SK-N-MC (cell line): ENCODE measurements around the gene TMEM35A.

Experiments used
- DNase-seq: peaks from one replicate; pipeline ENCODE4 v3.0.0-alpha.2; 2011; ENCODE audit warnings: low read depth, low spot score
- H3K27ac ChIP-seq: fragments of 200-600 bp; sonication (generic); 2 replicates; pipeline ENCODE4 v1.5.1; 2016; ENCODE audit warnings: mixed run types
- H3K36me3 ChIP-seq: fragments of 200-600 bp; sonication (generic); 2 replicates; pipeline ENCODE4 v1.6.1; 2017; ENCODE audit warnings: antibody characterized with exemption, low read length, mixed read lengths; ENCODE audit not compliant: insufficient read depth
- H3K4me3 ChIP-seq: fragments of 200-600 bp; sonication (generic); 2 replicates; pipeline ENCODE4 v1.5.1; 2016
- H3K9ac ChIP-seq: fragments of 200-600 bp; sonication (generic); 2 replicates; pipeline ENCODE4 v1.8.0; 2017; ENCODE audit warnings: mixed run types, mixed read lengths; ENCODE audit not compliant: insufficient read length
- H3K9me3 ChIP-seq: fragments of 200-600 bp; sonication (generic); 2 replicates; pipeline ENCODE4 v1.6.1; 2017; ENCODE audit warnings: low read depth, mild to moderate bottlenecking, antibody characterized with exemption, low read length, moderate library complexity, mixed read lengths
- EZH2 ChIP-seq: fragments of 200-600 bp; sonication (generic); IDR thresholded peaks from one replicate; pipeline ENCODE4 v1.6.1; 2017; ENCODE audit warnings: antibody characterized with exemption
- FOXP2 ChIP-seq: optimal IDR thresholded peaks from 2 replicates; pipeline ENCODE3; 2011; ENCODE audit warnings: mild to moderate bottlenecking, moderate library complexity; ENCODE audit not compliant: insufficient read depth; ENCODE audit errors: extremely low read length, control extremely low read depth
- POLR2AphosphoS5 ChIP-seq: IDR thresholded peaks from 2 replicates; pipeline ENCODE4 v1.6.1; 2012; ENCODE audit warnings: mild to moderate bottlenecking, low read depth, low read length, borderline replicate concordance

TMEM35A gene

GRCh38 chrX:101057093-101057714, 21.5 kb upstream of the TMEM35A start:
- no peak overlapping the region for H3K27ac ChIP-seq

GRCh38 chrX:101062176-101062575, 16.5 kb upstream of the TMEM35A start:
- no peaks in the 10 kb centered on the region for H3K36me3 ChIP-seq
- H3K4me3 ChIP-seq = no peak overlapping the region
- no peak for DNase-seq
- H3K27ac ChIP-seq = no peak overlapping the region
- TF ChIP-seq FOXP2 = no peak
- no peak for TF ChIP-seq EZH2
- TF ChIP-seq POLR2AphosphoS5 = no peak
- H3K9ac ChIP-seq = no peak overlapping the region
- no peaks in the 10 kb centered on the region for H3K9me3 ChIP-seq

More at GRCh38 chrX:101057093-101057714, 21.5 kb upstream of the TMEM35A start:
- Histone ChIP-seq H3K4me3 (no peak overlapping the region), H3K9ac (no peak overlapping the region), H3K36me3 (no peaks in the 10 kb centered on the region), H3K9me3 (no peaks in the 10 kb centered on the region)
- TF ChIP-seq EZH2 (no peak), FOXP2 (no peak), POLR2AphosphoS5 (no peak)
- no peak for DNase-seq

GRCh38 chrX:101071582-101071981, 7.1 kb upstream of the TMEM35A start:
- no peaks in the 10 kb centered on the region for H3K9me3 ChIP-seq
- TF ChIP-seq POLR2AphosphoS5 (no peak), EZH2 (no peak), FOXP2 (no peak)
- H3K27ac ChIP-seq = no peak overlapping the region
- H3K9ac ChIP-seq = no peak overlapping the region
- H3K4me3 ChIP-seq = no peak overlapping the region
- no peak for DNase-seq
- no peaks in the 10 kb centered on the region for H3K36me3 ChIP-seq

GRCh38 chrX:101079736-101080270, 1.1 kb downstream of the TMEM35A start:
- H3K9me3 ChIP-seq = no peaks in the 10 kb centered on the region
- H3K9ac ChIP-seq = no peak overlapping the region
- no peak overlapping the region for H3K27ac ChIP-seq
- TF ChIP-seq POLR2AphosphoS5 = no peak
- no peak for TF ChIP-seq FOXP2
- no peak for TF ChIP-seq EZH2
- H3K4me3 ChIP-seq = no peak overlapping the region
- no peaks in the 10 kb centered on the region for H3K36me3 ChIP-seq
- DNase-seq = no peak

GRCh38 chrX:101080326-101081124, 1.8 kb downstream of the TMEM35A start:
- H3K9me3 ChIP-seq = no peaks in the 10 kb centered on the region
- no peak overlapping the region for H3K4me3 ChIP-seq
- H3K36me3 ChIP-seq = no peaks in the 10 kb centered on the region
- H3K27ac ChIP-seq = no peak overlapping the region
- no peak for DNase-seq
- no peak for TF ChIP-seq EZH2
- no peak for TF ChIP-seq FOXP2
- TF ChIP-seq POLR2AphosphoS5 = no peak
- no peak overlapping the region for H3K9ac ChIP-seq

- TF ChIP-seq POLR2AphosphoS5 (no peak), EZH2 (no peak), FOXP2 (no peak)
- H3K9me3 ChIP-seq = no peaks in the 10 kb centered on the region
Observed at GRCh38 chrX:101081231-101081630, 2.6 kb downstream of the TMEM35A start.

GRCh38 chrX:101091817-101092216, 13.1 kb downstream of the TMEM35A start:
- H3K9ac ChIP-seq = no peak overlapping the region
- DNase-seq = no peak
- no peaks in the 10 kb centered on the region for H3K9me3 ChIP-seq
- no peaks in the 10 kb centered on the region for H3K36me3 ChIP-seq
- TF ChIP-seq POLR2AphosphoS5 = no peak
- no peak for TF ChIP-seq FOXP2
- H3K27ac ChIP-seq = no peak overlapping the region
- no peak overlapping the region for H3K4me3 ChIP-seq

More at GRCh38 chrX:101081231-101081630, 2.6 kb downstream of the TMEM35A start:
- DNase-seq = no peak
- no peaks in the 10 kb centered on the region for H3K36me3 ChIP-seq
- H3K4me3 ChIP-seq = no peak overlapping the region
- H3K27ac ChIP-seq = no peak overlapping the region
- no peak overlapping the region for H3K9ac ChIP-seq
